GM13977 (cell line): ENCODE measurements around the gene MRPL4.
"Not testable (repeated sequence)": the region's sequence is repeated elsewhere in the genome, so short reads cannot be mapped to it uniquely, and the experiment has no call there.

Experiments
- DNase-seq: peaks from one replicate; pipeline ENCODE4 v3.0.0; 2012; ENCODE audit warnings: low spot score
- in situ Hi-C: fragments of 300-500 bp; cut with MboI; formaldehyde crosslinking; loops from one replicate; pipeline ENCODE4 v1.12.0; 2022; ENCODE audit warnings: low sequenced_read_pairs, low pct_unique_long_range_greater_than_20kb, mixed read lengths, inconsistent platforms; ENCODE audit not compliant: unreplicated experiment
- TF ChIP-seq, protein P1 (sequence below): IDR thresholded peaks from 2 replicates; pipeline ENCODE4 v1.5.1; 2012; ENCODE audit warnings: mild to moderate bottlenecking, control low read depth; ENCODE audit not compliant: insufficient read depth; ENCODE audit errors: extremely low read depth, missing control alignments

MRPL4 gene

GRCh38 chr19:10228920-10229319, 23.1 kb upstream of the MRPL4 start:
- peak; percentile 75 for DNase-seq
- in situ Hi-C loops, result no loop called here
- TF ChIP-seq, protein P1, sequence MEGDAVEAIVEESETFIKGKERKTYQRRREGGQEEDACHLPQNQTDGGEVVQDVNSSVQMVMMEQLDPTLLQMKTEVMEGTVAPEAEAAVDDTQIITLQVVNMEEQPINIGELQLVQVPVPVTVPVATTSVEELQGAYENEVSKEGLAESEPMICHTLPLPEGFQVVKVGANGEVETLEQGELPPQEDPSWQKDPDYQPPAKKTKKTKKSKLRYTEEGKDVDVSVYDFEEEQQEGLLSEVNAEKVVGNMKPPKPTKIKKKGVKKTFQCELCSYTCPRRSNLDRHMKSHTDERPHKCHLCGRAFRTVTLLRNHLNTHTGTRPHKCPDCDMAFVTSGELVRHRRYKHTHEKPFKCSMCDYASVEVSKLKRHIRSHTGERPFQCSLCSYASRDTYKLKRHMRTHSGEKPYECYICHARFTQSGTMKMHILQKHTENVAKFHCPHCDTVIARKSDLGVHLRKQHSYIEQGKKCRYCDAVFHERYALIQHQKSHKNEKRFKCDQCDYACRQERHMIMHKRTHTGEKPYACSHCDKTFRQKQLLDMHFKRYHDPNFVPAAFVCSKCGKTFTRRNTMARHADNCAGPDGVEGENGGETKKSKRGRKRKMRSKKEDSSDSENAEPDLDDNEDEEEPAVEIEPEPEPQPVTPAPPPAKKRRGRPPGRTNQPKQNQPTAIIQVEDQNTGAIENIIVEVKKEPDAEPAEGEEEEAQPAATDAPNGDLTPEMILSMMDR, result peak; percentile 61

GRCh38 chr19:10230173-10230860, 21.7 kb upstream of the MRPL4 start:
- DNase-seq, result peak; percentile 56
- in situ Hi-C loops, result no loop called here
- TF ChIP-seq, protein P1, result peak; percentile 6

DNA sequence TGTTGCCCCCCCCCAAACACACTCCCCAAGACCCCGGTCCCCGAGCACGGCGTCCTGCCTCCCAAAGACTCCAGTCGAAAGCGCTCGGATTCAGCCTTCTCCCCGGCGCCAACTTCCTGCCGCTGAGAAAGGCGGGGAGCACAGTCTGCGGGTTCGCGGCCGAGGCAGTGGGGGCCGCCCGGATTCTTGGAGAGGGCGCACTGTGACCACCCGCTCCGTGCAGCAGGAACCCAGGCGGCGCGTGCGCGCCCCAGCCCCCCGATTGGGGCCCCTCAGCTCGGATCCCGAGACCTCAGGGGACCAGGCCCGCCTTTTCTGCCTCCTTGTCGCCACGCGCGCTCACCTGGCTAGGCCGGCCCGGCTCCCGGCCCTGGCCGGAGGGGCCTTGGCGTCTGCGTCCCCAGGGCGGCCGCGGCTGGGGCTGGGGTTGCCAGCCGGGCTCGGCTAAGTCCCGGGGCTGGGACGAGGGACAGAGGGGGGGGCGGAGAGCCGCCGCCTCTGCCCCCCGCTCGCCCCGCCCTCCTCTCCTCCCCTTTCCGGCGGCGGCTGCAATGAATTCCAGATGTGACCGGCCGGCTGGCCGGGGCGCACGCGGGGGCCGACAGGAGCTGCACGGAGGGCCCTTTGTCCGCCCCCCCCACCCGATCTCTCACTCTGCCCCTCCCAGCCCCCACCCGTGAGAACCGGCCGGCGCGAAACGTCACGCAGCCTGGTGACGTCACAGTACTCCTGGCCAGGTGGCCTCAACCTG, 21.0 kb upstream of the MRPL4 start, which contains the start of gene S1PR2:
TSS of gene S1PR2 (minus strand) at position 471 of the 751 bp plus-strand sequence. CDS start 6,426 bp downstream, outside the sequence.
- TF ChIP-seq, protein P1, result no peak
- in situ Hi-C loops, result no loop called here
- peak; percentile 93 for DNase-seq

GRCh38 chr19:10231612-10232228, 20.3 kb upstream of the MRPL4 start:
- peak; percentile 9 for DNase-seq
- TF ChIP-seq, protein P1, result no peak
- in situ Hi-C loops, result no loop called here

- DNase-seq, result no peak
- TF ChIP-seq, protein P1, result no peak
- in situ Hi-C loops, result no loop called here
Measured at GRCh38 chr19:10233946-10234345, 18.1 kb upstream of the MRPL4 start.

GRCh38 chr19:10235003-10235402, 17.0 kb upstream of the MRPL4 start:
- in situ Hi-C loops, result no loop called here
- DNase-seq, result no peak
- TF ChIP-seq, protein P1, result no peak

DNA sequence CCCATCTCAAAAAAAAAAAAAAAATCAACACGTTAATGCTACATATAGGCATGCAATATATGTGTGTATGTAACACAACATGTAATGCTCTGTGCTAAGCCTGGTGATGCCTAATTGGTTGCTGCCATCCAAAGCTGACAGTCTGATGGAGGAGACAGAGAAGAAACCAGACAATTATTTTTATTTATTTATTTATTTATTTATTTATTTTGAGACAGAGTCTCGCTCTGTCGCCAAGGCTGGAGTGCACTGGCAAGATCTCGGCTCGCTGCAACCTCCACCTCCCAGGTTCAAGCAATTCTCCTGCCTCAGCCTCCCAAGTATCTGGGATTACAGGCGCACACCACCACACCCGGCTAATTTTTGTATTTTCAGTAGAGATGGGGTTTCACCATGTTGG, 16.6 kb upstream of the MRPL4 start:
- DNase-seq, in situ Hi-C loops: not testable (repeated sequence)
